ENCODE data around the gene NFYB. TPM values are rescaled to one million over a fixed set of nuclear protein-coding genes. Genes with fewer than 3 reads are reported as not detected.
"Not testable (repeated sequence)": the region's sequence is repeated elsewhere in the genome, so short reads cannot be mapped to it uniquely, and the experiment has no call there.

Gene NFYB
- total and polyA plus RNA-seq, 4 donors, result 15.5 to 33.0 (median 24.5) TPM

- no peak overlapping the region for H3K27ac ChIP-seq (ENCODE audit: low read depth in 1 of 2, low read length in 1 of 2)
- no peak for ATAC-seq (ENCODE audit: insufficient read depth, low FRiP score)
- no peak overlapping the region for H3K4me3 ChIP-seq
- no peak for TF ChIP-seq CTCF (IDR thresholded peaks at IDR 0.05; ENCODE audit: control extremely low read depth, extremely low read depth)
- H3K27me3 ChIP-seq (ENCODE audit: control insufficient read depth in 3 of 3, insufficient read depth in 3 of 3, low read length in 2 of 3), result no peaks in the 10 kb centered on the region
- peaks cover 0 to 4% (median 2%) of the 10 kb centered on the region in 4 donors for H3K36me3 ChIP-seq (ENCODE audit: control insufficient read depth in 4 of 4, insufficient read depth in 4 of 4, low read length in 4 of 4)
- H3K9me3 ChIP-seq (ENCODE audit: control insufficient read depth in 4 of 4, insufficient read depth in 3 of 4, low read length in 3 of 4), result no peaks in the 10 kb centered on the region
- H3K9ac ChIP-seq (ENCODE audit: insufficient read depth in 1 of 2, low read length in 2 of 2), result no peak overlapping the region
- no peak for DNase-seq
- H3K4me1 ChIP-seq (ENCODE audit: control insufficient read depth in 5 of 5, insufficient read depth in 5 of 5, low read length in 5 of 5), result no peaks in the 10 kb centered on the region
Observed at GRCh38 chr12:104115587-104115975, 22.4 kb downstream of the NFYB start.

DNA sequence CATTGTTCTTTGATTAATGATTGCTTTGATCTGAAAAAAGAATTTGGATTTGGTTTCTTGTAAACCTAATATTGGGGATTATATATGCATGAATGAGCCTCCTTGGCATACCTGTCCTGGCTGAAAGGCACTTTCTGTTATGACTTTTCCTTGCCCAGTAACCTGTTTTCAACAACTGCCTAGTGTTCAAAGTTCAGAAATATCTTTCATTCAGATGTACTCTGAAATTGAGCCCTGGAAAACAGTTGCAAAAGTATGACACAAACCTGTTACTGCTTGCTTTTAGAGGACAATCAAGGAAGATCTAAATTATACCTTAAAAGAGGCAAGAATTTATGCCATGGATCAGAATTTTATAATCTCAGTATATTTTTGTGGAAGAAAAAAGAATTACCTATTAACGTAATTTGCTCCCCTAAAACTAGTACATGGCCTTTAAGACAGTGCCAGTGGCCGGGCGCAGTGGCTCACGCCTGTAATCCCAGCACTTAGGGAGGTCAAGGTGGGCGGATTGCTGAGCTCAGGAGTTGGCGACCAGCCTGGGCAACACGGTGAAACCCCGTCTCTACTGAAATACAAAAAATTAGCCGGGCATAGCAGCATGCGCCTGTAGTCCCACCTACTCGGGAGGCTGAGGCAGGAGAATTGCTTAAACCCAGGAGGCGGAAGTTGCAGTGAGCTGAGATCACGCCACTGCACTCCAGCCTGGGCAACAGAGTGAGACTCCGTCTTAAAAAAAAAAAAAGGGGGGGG lies 23.0 kb downstream of the NFYB start:
- not testable (repeated sequence) for H3K4me3 ChIP-seq; ATAC-seq (ENCODE audit: insufficient read depth, low FRiP score); H3K9me3 ChIP-seq (ENCODE audit: control insufficient read depth in 4 of 4, insufficient read depth in 3 of 4, low read length in 3 of 4); H3K27ac ChIP-seq (ENCODE audit: low read depth in 1 of 2, low read length in 1 of 2); H3K27me3 ChIP-seq (ENCODE audit: control insufficient read depth in 3 of 3, insufficient read depth in 3 of 3, low read length in 2 of 3); H3K9ac ChIP-seq (ENCODE audit: insufficient read depth in 1 of 2, low read length in 2 of 2); H3K4me1 ChIP-seq (ENCODE audit: control insufficient read depth in 5 of 5, insufficient read depth in 5 of 5, low read length in 5 of 5); DNase-seq; H3K36me3 ChIP-seq (ENCODE audit: control insufficient read depth in 4 of 4, insufficient read depth in 4 of 4, low read length in 4 of 4)
- WGBS, 2 donors, result 92 to 93% methylated on average over 14 of the region's 14 CpGs

- Histone ChIP-seq H3K36me3 (ENCODE audit: control insufficient read depth in 4 of 4, insufficient read depth in 4 of 4, low read length in 4 of 4) (peaks cover 0 to 8% (median 4%) of the 10 kb centered on the region in 4 donors), H3K27me3 (ENCODE audit: control insufficient read depth in 3 of 3, insufficient read depth in 3 of 3, low read length in 2 of 3) (no peaks in the 10 kb centered on the region), H3K9ac (ENCODE audit: insufficient read depth in 1 of 2, low read length in 2 of 2) (no peak overlapping the region), H3K27ac (ENCODE audit: low read depth in 1 of 2, low read length in 1 of 2) (no peak overlapping the region), H3K4me1 (ENCODE audit: control insufficient read depth in 5 of 5, insufficient read depth in 5 of 5, low read length in 5 of 5) (peaks cover 0 to 4% (median 0%) of the 10 kb centered on the region in 5 donors), H3K9me3 (ENCODE audit: control insufficient read depth in 4 of 4, insufficient read depth in 3 of 4, low read length in 3 of 4) (no peaks in the 10 kb centered on the region), H3K4me3 (no peak overlapping the region)
- WGBS, 2 donors, result 66 to 73% methylated on average over 4 of the region's 4 CpGs
- no peak for TF ChIP-seq CTCF (IDR thresholded peaks at IDR 0.05; ENCODE audit: control extremely low read depth, extremely low read depth)
- DNase-seq (no peak), ATAC-seq (ENCODE audit: insufficient read depth, low FRiP score) (no peak)
Observed at GRCh38 chr12:104109446-104110271, 28.4 kb downstream of the NFYB start.

GRCh38 chr12:104108755-104109445 lies 29.1 kb downstream of the NFYB start:
- Histone ChIP-seq H3K36me3 (ENCODE audit: control insufficient read depth in 4 of 4, insufficient read depth in 4 of 4, low read length in 4 of 4) (peaks cover 0 to 5% (median 4%) of the 10 kb centered on the region in 4 donors), H3K4me3 (no peak overlapping the region), H3K9ac (ENCODE audit: insufficient read depth in 1 of 2, low read length in 2 of 2) (no peak overlapping the region), H3K4me1 (ENCODE audit: control insufficient read depth in 5 of 5, insufficient read depth in 5 of 5, low read length in 5 of 5) (peaks cover 0 to 4% (median 0%) of the 10 kb centered on the region in 5 donors), H3K27ac (ENCODE audit: low read depth in 1 of 2, low read length in 1 of 2) (no peak overlapping the region), H3K9me3 (ENCODE audit: control insufficient read depth in 4 of 4, insufficient read depth in 3 of 4, low read length in 3 of 4) (no peaks in the 10 kb centered on the region), H3K27me3 (ENCODE audit: control insufficient read depth in 3 of 3, insufficient read depth in 3 of 3, low read length in 2 of 3) (no peaks in the 10 kb centered on the region)
- DNase-seq (peak; percentile 85 to 91 (median 86)), ATAC-seq (ENCODE audit: insufficient read depth, low FRiP score) (peak; percentile 81)
- WGBS, 2 donors, result 29 to 32% methylated on average over 6 of the region's 6 CpGs
- peak; percentile 83 for TF ChIP-seq CTCF (IDR thresholded peaks at IDR 0.05; ENCODE audit: control extremely low read depth, extremely low read depth)
